ENCODE measurements around the gene FBXO17. TPM values are rescaled to one million over a fixed set of nuclear protein-coding genes. Genes with fewer than 3 reads are reported as not detected.
"Not testable (repeated sequence)": the region's sequence is repeated elsewhere in the genome, so short reads cannot be mapped to it uniquely, and the experiment has no call there.

The FBXO17 gene
- total RNA-seq, 3 donors from 2014 or later (not counting 1 experiment from before 2014, with no cell fraction given) = not detected

GRCh38 chr19:38990949-38991697 is 15.6 kb upstream of the FBXO17 start:
- Mint-ChIP-seq H3K9me3 (no peaks in the 10 kb centered on the region), H3K27me3 (ENCODE audit: low read depth in 2 of 2) (peaks cover 15 to 24% of the 10 kb centered on the region in 2 donors)
- no peak for ATAC-seq

GRCh38 chr19:38989614-38990013 is 14.1 kb upstream of the FBXO17 start:
- H3K27me3 ChIP-seq (ENCODE audit: control insufficient read depth, insufficient read depth, low read length); H3K4me3 ChIP-seq (ENCODE audit: low read length); DNase-seq; H3K36me3 ChIP-seq (ENCODE audit: control insufficient read depth, insufficient read depth, low read length); H3K4me3 Mint-ChIP-seq; H3K4me1 Mint-ChIP-seq; H3K9me3 Mint-ChIP-seq; H3K9me3 ChIP-seq (ENCODE audit: control insufficient read depth, insufficient read depth, low read length); H3K27ac Mint-ChIP-seq; H3K36me3 Mint-ChIP-seq; ATAC-seq; intact Hi-C loops (cut with micrococcal nuclease); H3K4me1 ChIP-seq (ENCODE audit: control insufficient read depth, insufficient read depth, low read length); H3K27ac ChIP-seq (ENCODE audit: low read length): not testable (repeated sequence)
- peaks cover 15 to 21% of the 10 kb centered on the region in 2 donors for H3K27me3 Mint-ChIP-seq (ENCODE audit: low read depth in 2 of 2)
- WGBS (ENCODE audit: insufficient coverage) = 55% methylated on average over 1 of the region's 1 CpG

More at GRCh38 chr19:38990949-38991697, 15.6 kb upstream of the FBXO17 start:
- H3K36me3 Mint-ChIP-seq = no peaks in the 10 kb centered on the region
- 76% methylated on average over 11 of the region's 13 CpGs for WGBS (ENCODE audit: insufficient coverage)
- Histone ChIP-seq H3K9me3 (ENCODE audit: control insufficient read depth, insufficient read depth, low read length) (no peaks in the 10 kb centered on the region), H3K27ac (ENCODE audit: low read length) (no peak overlapping the region), H3K4me1 (ENCODE audit: control insufficient read depth, insufficient read depth, low read length) (no peaks in the 10 kb centered on the region), H3K4me3 (ENCODE audit: low read length) (no peak overlapping the region), H3K36me3 (ENCODE audit: control insufficient read depth, insufficient read depth, low read length) (no peaks in the 10 kb centered on the region), H3K27me3 (ENCODE audit: control insufficient read depth, insufficient read depth, low read length) (peaks cover 3% of the 10 kb centered on the region)
- H3K4me3 Mint-ChIP-seq = no peak overlapping the region
- intact Hi-C loops (cut with micrococcal nuclease) = no loop called here
- no peak overlapping the region for H3K27ac Mint-ChIP-seq
- no peaks in the 10 kb centered on the region for H3K4me1 Mint-ChIP-seq
- no peak for DNase-seq
- no peak for TF ChIP-seq CTCF (IDR thresholded peaks at IDR 0.05)

- DNase-seq = no peak
- 57% methylated on average over 12 of the region's 12 CpGs for WGBS (ENCODE audit: insufficient coverage)
- Mint-ChIP-seq H3K27ac (no peak overlapping the region), H3K36me3 (no peaks in the 10 kb centered on the region), H3K9me3 (no peaks in the 10 kb centered on the region), H3K27me3 (ENCODE audit: low read depth in 2 of 2) (peaks cover 15 to 21% of the 10 kb centered on the region in 2 donors), H3K4me1 (no peaks in the 10 kb centered on the region), H3K4me3 (no peak overlapping the region)
- Histone ChIP-seq H3K9me3 (ENCODE audit: control insufficient read depth, insufficient read depth, low read length) (no peaks in the 10 kb centered on the region), H3K4me3 (ENCODE audit: low read length) (no peak overlapping the region), H3K36me3 (ENCODE audit: control insufficient read depth, insufficient read depth, low read length) (no peaks in the 10 kb centered on the region), H3K27ac (ENCODE audit: low read length) (no peak overlapping the region), H3K27me3 (ENCODE audit: control insufficient read depth, insufficient read depth, low read length) (peaks cover 3% of the 10 kb centered on the region), H3K4me1 (ENCODE audit: control insufficient read depth, insufficient read depth, low read length) (no peaks in the 10 kb centered on the region)
- ATAC-seq = no peak
- intact Hi-C loops (cut with micrococcal nuclease) = no loop called here
- no peak for TF ChIP-seq CTCF (IDR thresholded peaks at IDR 0.05)
Measured at GRCh38 chr19:38989066-38989605, 13.6 kb upstream of the FBXO17 start.

- H3K9me3 Mint-ChIP-seq; H3K4me1 Mint-ChIP-seq; H3K9me3 ChIP-seq (ENCODE audit: control insufficient read depth, insufficient read depth, low read length); H3K4me3 ChIP-seq (ENCODE audit: low read length); H3K36me3 ChIP-seq (ENCODE audit: control insufficient read depth, insufficient read depth, low read length); ATAC-seq; DNase-seq; intact Hi-C loops (cut with micrococcal nuclease); H3K27ac ChIP-seq (ENCODE audit: low read length); H3K27me3 ChIP-seq (ENCODE audit: control insufficient read depth, insufficient read depth, low read length); H3K36me3 Mint-ChIP-seq; H3K4me3 Mint-ChIP-seq; H3K27ac Mint-ChIP-seq; H3K4me1 ChIP-seq (ENCODE audit: control insufficient read depth, insufficient read depth, low read length): not testable (repeated sequence)
- 87% methylated on average over 4 of the region's 4 CpGs for WGBS (ENCODE audit: insufficient coverage)
- H3K27me3 Mint-ChIP-seq (ENCODE audit: low read depth in 2 of 2) = peaks cover 15 to 21% of the 10 kb centered on the region in 2 donors
Measured at GRCh38 chr19:38988627-38989026, 13.1 kb upstream of the FBXO17 start.

- H3K4me1 ChIP-seq (ENCODE audit: control insufficient read depth, insufficient read depth, low read length); DNase-seq; H3K9me3 Mint-ChIP-seq; H3K27ac Mint-ChIP-seq; H3K27me3 ChIP-seq (ENCODE audit: control insufficient read depth, insufficient read depth, low read length); H3K36me3 Mint-ChIP-seq; H3K4me1 Mint-ChIP-seq; H3K9me3 ChIP-seq (ENCODE audit: control insufficient read depth, insufficient read depth, low read length); H3K36me3 ChIP-seq (ENCODE audit: control insufficient read depth, insufficient read depth, low read length); ATAC-seq; intact Hi-C loops (cut with micrococcal nuclease); H3K27ac ChIP-seq (ENCODE audit: low read length); H3K4me3 ChIP-seq (ENCODE audit: low read length); H3K4me3 Mint-ChIP-seq: not testable (repeated sequence)
- peaks cover 15 to 17% of the 10 kb centered on the region in 2 donors for H3K27me3 Mint-ChIP-seq (ENCODE audit: low read depth in 2 of 2)
- WGBS (ENCODE audit: insufficient coverage) = 88% methylated on average over 6 of the region's 6 CpGs
Measured at GRCh38 chr19:38987745-38988144, 12.2 kb upstream of the FBXO17 start.

Measured in natural killer cell (primary cell).